NAMALWA (cell line): Measurements from ENCODE around the gene ASB12.
A peak's percentile ranks its signal among the peaks of the same experiment; 100 is the strongest.
"Not testable (repeated sequence)": the region's sequence is repeated elsewhere in the genome, so short reads cannot be mapped to it uniquely, and the experiment has no call there.

ENCODE experiments used
- DNase-seq: peaks from one replicate; pipeline ENCODE4 v3.0.0-alpha.2; 2015; ENCODE audit warnings: low spot score

ASB12 gene

GRCh38 chrX:64230123-64230970 is at the start of gene ASB12:
TSS of gene ASB12 (minus strand) at chrX:64230607. CDS start at chrX:64225650, 4,957 bp downstream.
- DNase-seq: no peak

- no peak for DNase-seq
Observed at GRCh38 chrX:64265265-64265664, 34.9 kb upstream of the ASB12 start.

- DNase-seq: no peak
Observed at GRCh38 chrX:64229154-64229553, 1.3 kb downstream of the ASB12 start.

- DNase-seq: no peak
Observed at GRCh38 chrX:64218023-64218422, 12.4 kb downstream of the ASB12 start.

GRCh38 chrX:64213989-64214388 is 16.4 kb downstream of the ASB12 start:
- DNase-seq: not testable (repeated sequence)

- no peak for DNase-seq
Observed at GRCh38 chrX:64206556-64207162, 23.7 kb downstream of the ASB12 start.

GRCh38 chrX:64205735-64206501 is 24.5 kb downstream of the ASB12 start:
- DNase-seq: peak; percentile 92

DNA sequence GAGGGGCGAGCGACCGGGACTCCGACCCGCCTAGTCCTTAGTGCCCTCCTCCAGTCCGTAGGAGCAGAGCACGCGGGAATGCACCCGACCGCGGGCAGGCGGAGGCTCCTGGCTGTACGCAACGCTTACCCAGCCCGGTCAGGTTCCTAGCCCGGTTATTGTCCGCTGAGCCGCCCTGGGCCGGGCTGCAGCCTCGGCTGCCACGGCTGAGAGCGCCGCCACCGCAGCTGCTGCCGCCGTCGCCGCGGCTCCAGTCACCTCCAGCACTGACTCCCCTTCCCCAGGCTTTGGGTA is 25.0 kb downstream of the ASB12 start, which contains the start of gene AMER1:
Gene AMER1 (minus strand): TSS at position 268 of the 294 bp plus-strand sequence. CDS start 12,422 bp downstream, outside the sequence.
- no peak for DNase-seq

GRCh38 chrX:64204701-64205440 is 25.5 kb downstream of the ASB12 start:
- peak; percentile 30 for DNase-seq

GRCh38 chrX:64204252-64204651 is 26.2 kb downstream of the ASB12 start:
- no peak for DNase-seq

- no peak for DNase-seq
Observed at GRCh38 chrX:64202808-64203325, 27.5 kb downstream of the ASB12 start.

GRCh38 chrX:64198036-64198435 is 32.4 kb downstream of the ASB12 start:
- DNase-seq: no peak

- no peak for DNase-seq
Observed at GRCh38 chrX:64196606-64197005, 33.8 kb downstream of the ASB12 start.

- DNase-seq: no peak
Observed at GRCh38 chrX:64195862-64196261, 34.5 kb downstream of the ASB12 start.

- DNase-seq: no peak
Observed at GRCh38 chrX:64192673-64193072, 37.7 kb downstream of the ASB12 start.

GRCh38 chrX:64192040-64192439 is 38.4 kb downstream of the ASB12 start:
- DNase-seq: no peak

GRCh38 chrX:64191281-64192010 is 39.0 kb downstream of the ASB12 start:
- DNase-seq: no peak

- DNase-seq: no peak
Observed at GRCh38 chrX:64190136-64190740, 40.2 kb downstream of the ASB12 start.

- no peak for DNase-seq
Observed at GRCh38 chrX:64188901-64189300, 41.5 kb downstream of the ASB12 start.

- no peak for DNase-seq
Observed at GRCh38 chrX:64187762-64188150, 42.7 kb downstream of the ASB12 start.
